Measurements from ENCODE around the gene WDR90. TPM values are rescaled to one million over a fixed set of nuclear protein-coding genes. Genes with fewer than 3 reads are reported as not detected.
A peak's percentile ranks its signal among the peaks of the same experiment; 100 is the strongest.

The WDR90 gene
- polyA plus RNA-seq, 1 donor (not counting 4 experiments of a cell fraction or from before 2014, with no cell fraction given), result 5.9 TPM

GRCh38 chr16:641326-642188 lies 7.6 kb upstream of the WDR90 start, which contains the start of gene MCRIP2:
TSS of gene MCRIP2 (plus strand) at chr16:641828. CDS start at chr16:641992, 164 bp downstream.
- Histone ChIP-seq H2AFZ (ENCODE audit: control insufficient read depth, low read length) (peak within 1 kb of the TSS; percentile 75), H3K4me3 (ENCODE audit: control insufficient read depth in 2 of 3, extremely low read depth in 1 of 3, insufficient read depth in 2 of 3, low read depth in 1 of 3, low read length in 3 of 3) (peak within 1 kb of the TSS; percentile 53 to 69 (median 65)), H3K9me3 (ENCODE audit: control insufficient read depth, low read depth, low read length) (no peaks in the 10 kb centered on the region), H3K36me3 (ENCODE audit: control insufficient read depth in 2 of 2, extremely low read depth in 1 of 2, insufficient read depth in 2 of 2, low read length in 2 of 2) (no peaks in the 10 kb centered on the region), H3K27ac (ENCODE audit: control insufficient read depth, insufficient read depth, low read length) (no peak within 1 kb of the TSS), H3K4me1 (ENCODE audit: control insufficient read depth, extremely low read depth, insufficient read depth, low read length) (peaks cover 8% of the 10 kb centered on the region), H3K9ac (ENCODE audit: control insufficient read depth, extremely low read depth, insufficient read depth, low read length) (peak within 1 kb of the TSS; percentile 67), H3K27me3 (ENCODE audit: control insufficient read depth, extremely low read depth, insufficient read depth, low read length) (no peaks in the 10 kb centered on the region), H4K20me1 (ENCODE audit: control insufficient read depth, extremely low read depth, insufficient read depth, low read length) (no peaks in the 10 kb centered on the region), H3K79me2 (ENCODE audit: control insufficient read depth, insufficient read depth, low read length) (no peaks in the 10 kb centered on the region), H3K4me2 (ENCODE audit: control insufficient read depth, extremely low read depth, insufficient read depth, low read depth, low read length) (peak within 1 kb of the TSS; percentile 80), H3K9me1 (ENCODE audit: control insufficient read depth, extremely low read depth, insufficient read depth, low read length) (peaks cover 2% of the 10 kb centered on the region)
- DNase-seq (ENCODE audit: low read depth, low spot score), result no peak
- TF ChIP-seq, protein P1, sequence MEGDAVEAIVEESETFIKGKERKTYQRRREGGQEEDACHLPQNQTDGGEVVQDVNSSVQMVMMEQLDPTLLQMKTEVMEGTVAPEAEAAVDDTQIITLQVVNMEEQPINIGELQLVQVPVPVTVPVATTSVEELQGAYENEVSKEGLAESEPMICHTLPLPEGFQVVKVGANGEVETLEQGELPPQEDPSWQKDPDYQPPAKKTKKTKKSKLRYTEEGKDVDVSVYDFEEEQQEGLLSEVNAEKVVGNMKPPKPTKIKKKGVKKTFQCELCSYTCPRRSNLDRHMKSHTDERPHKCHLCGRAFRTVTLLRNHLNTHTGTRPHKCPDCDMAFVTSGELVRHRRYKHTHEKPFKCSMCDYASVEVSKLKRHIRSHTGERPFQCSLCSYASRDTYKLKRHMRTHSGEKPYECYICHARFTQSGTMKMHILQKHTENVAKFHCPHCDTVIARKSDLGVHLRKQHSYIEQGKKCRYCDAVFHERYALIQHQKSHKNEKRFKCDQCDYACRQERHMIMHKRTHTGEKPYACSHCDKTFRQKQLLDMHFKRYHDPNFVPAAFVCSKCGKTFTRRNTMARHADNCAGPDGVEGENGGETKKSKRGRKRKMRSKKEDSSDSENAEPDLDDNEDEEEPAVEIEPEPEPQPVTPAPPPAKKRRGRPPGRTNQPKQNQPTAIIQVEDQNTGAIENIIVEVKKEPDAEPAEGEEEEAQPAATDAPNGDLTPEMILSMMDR (optimal IDR thresholded peaks at IDR 0.05 in 1 of 3, IDR thresholded peaks at IDR 0.05 in 1 of 3, conservative IDR thresholded peaks at IDR 0.05 in 1 of 3; ENCODE audit: extremely low read depth in 1 of 3, insufficient read depth in 2 of 3, low read length in 3 of 3), result no peak
- no peak for TF ChIP-seq EZH2 (IDR thresholded peaks at IDR 0.05; ENCODE audit: low read length)
- dilution Hi-C loops (cut with MboI; ENCODE audit: extremely low pct_ligation_motif_present, low sequenced_read_pairs), result no loop called here
- no peak for FAIRE-seq

GRCh38 chr16:642189-643049 lies 6.7 kb upstream of the WDR90 start:
- H3K9ac ChIP-seq (ENCODE audit: control insufficient read depth, extremely low read depth, insufficient read depth, low read length), result peak overlapping the region; percentile 67
- no peaks in the 10 kb centered on the region for H3K36me3 ChIP-seq (ENCODE audit: control insufficient read depth in 2 of 2, extremely low read depth in 1 of 2, insufficient read depth in 2 of 2, low read length in 2 of 2)
- peak overlapping the region; percentile 53 to 69 (median 65) for H3K4me3 ChIP-seq (ENCODE audit: control insufficient read depth in 2 of 3, extremely low read depth in 1 of 3, insufficient read depth in 2 of 3, low read depth in 1 of 3, low read length in 3 of 3)
- H4K20me1 ChIP-seq (ENCODE audit: control insufficient read depth, extremely low read depth, insufficient read depth, low read length), result no peaks in the 10 kb centered on the region
- no peaks in the 10 kb centered on the region for H3K27me3 ChIP-seq (ENCODE audit: control insufficient read depth, extremely low read depth, insufficient read depth, low read length)
- DNase-seq (ENCODE audit: low read depth, low spot score) (no peak), FAIRE-seq (no peak)
- dilution Hi-C loops (cut with MboI; ENCODE audit: extremely low pct_ligation_motif_present, low sequenced_read_pairs), result no loop called here
- H3K9me3 ChIP-seq (ENCODE audit: control insufficient read depth, low read depth, low read length), result no peaks in the 10 kb centered on the region
- H3K79me2 ChIP-seq (ENCODE audit: control insufficient read depth, insufficient read depth, low read length), result peaks cover 2% of the 10 kb centered on the region
- TF ChIP-seq, protein P1 (optimal IDR thresholded peaks at IDR 0.05 in 1 of 3, IDR thresholded peaks at IDR 0.05 in 1 of 3, conservative IDR thresholded peaks at IDR 0.05 in 1 of 3; ENCODE audit: extremely low read depth in 1 of 3, insufficient read depth in 2 of 3, low read length in 3 of 3), result no peak
- no peak for TF ChIP-seq EZH2 (IDR thresholded peaks at IDR 0.05; ENCODE audit: low read length)
- peaks cover 8% of the 10 kb centered on the region for H3K4me1 ChIP-seq (ENCODE audit: control insufficient read depth, extremely low read depth, insufficient read depth, low read length)
- peaks cover 2% of the 10 kb centered on the region for H3K9me1 ChIP-seq (ENCODE audit: control insufficient read depth, extremely low read depth, insufficient read depth, low read length)
- peak overlapping the region; percentile 80 for H3K4me2 ChIP-seq (ENCODE audit: control insufficient read depth, extremely low read depth, insufficient read depth, low read depth, low read length)
- no peak overlapping the region for H3K27ac ChIP-seq (ENCODE audit: control insufficient read depth, insufficient read depth, low read length)
- H2AFZ ChIP-seq (ENCODE audit: control insufficient read depth, low read length), result peak overlapping the region; percentile 40

Measured in keratinocyte (primary cell).